Astrocyte (in vitro differentiated cells and primary cell): ENCODE data around the gene CAMKK2. TPM values are rescaled to one million over a fixed set of nuclear protein-coding genes. Genes with fewer than 3 reads are reported as not detected.
"Not testable (repeated sequence)": the region's sequence is repeated elsewhere in the genome, so short reads cannot be mapped to it uniquely, and the experiment has no call there.

Experiments
- DNase-seq: peaks from one replicate; pipeline ENCODE4 v3.0.0-alpha.2; 2010; ENCODE audit warnings: low read depth
- FAIRE-seq: peaks from 2 replicates; lab custom pipeline; 2011; peaks lifted over from hg19 to GRCh38; lab: Jason Lieb, UNC
- H2AFZ ChIP-seq: 2 replicates; pipeline ENCODE4 v1.6.0; 2012; ENCODE audit warnings: low read depth, low read length, inconsistent platforms
- H3K27ac ChIP-seq: 2 replicates; pipeline ENCODE4 v1.5.1; 2011; ENCODE audit warnings: low read depth, low read length, inconsistent platforms
- H3K27me3 ChIP-seq: 2 replicates; pipeline ENCODE4 v1.6.0; 2011; ENCODE audit warnings: low read length, inconsistent platforms; ENCODE audit not compliant: insufficient read depth
- H3K36me3 ChIP-seq: 2 replicates; pipeline ENCODE4 v1.5.1; 2011; ENCODE audit warnings: low read length, inconsistent platforms; ENCODE audit not compliant: insufficient read depth
- H3K4me1 ChIP-seq: 2 replicates; pipeline ENCODE4 v1.5.1; 2011; ENCODE audit warnings: low read length, inconsistent platforms; ENCODE audit not compliant: insufficient read depth
- H3K4me2 ChIP-seq: 2 replicates; pipeline ENCODE4 v1.6.0; 2012; ENCODE audit warnings: low read length, inconsistent platforms
- H3K4me3 ChIP-seq: 2 replicates; pipeline ENCODE4 v1.5.1; 2011; ENCODE audit warnings: low read depth, mild to moderate bottlenecking, low read length, inconsistent platforms; ENCODE audit not compliant: insufficient read depth
- H3K79me2 ChIP-seq: 2 replicates; pipeline ENCODE4 v1.6.0; 2012; ENCODE audit warnings: mild to moderate bottlenecking, low read length, inconsistent platforms; ENCODE audit not compliant: insufficient read depth
- H3K9ac ChIP-seq: 2 replicates; pipeline ENCODE4 v1.6.0; 2012; ENCODE audit warnings: mild to moderate bottlenecking, low read length, inconsistent platforms
- H3K9me3 ChIP-seq: 2 replicates; pipeline ENCODE4 v1.5.1; 2012; ENCODE audit warnings: low read depth, mild to moderate bottlenecking, low read length, inconsistent platforms; ENCODE audit not compliant: insufficient read depth
- H4K20me1 ChIP-seq: 2 replicates; pipeline ENCODE4 v1.6.0; 2012; ENCODE audit warnings: low read length, inconsistent platforms; ENCODE audit not compliant: insufficient read depth
- H3K27ac Mint-ChIP-seq: one replicate; pipeline ENCODE4 v1.8.0; 2021; ENCODE audit warnings: mild to moderate bottlenecking, mixed read lengths; ENCODE audit not compliant: unreplicated experiment
- H3K27me3 Mint-ChIP-seq: one replicate; pipeline ENCODE4 v1.8.0; 2021; ENCODE audit warnings: low read depth, mixed read lengths; ENCODE audit not compliant: unreplicated experiment
- H3K36me3 Mint-ChIP-seq: one replicate; pipeline ENCODE4 v1.8.0; 2021; ENCODE audit warnings: low read depth, mixed read lengths; ENCODE audit not compliant: unreplicated experiment
- H3K4me1 Mint-ChIP-seq: one replicate; pipeline ENCODE4 v1.8.0; 2021; ENCODE audit warnings: low read depth, mixed read lengths; ENCODE audit not compliant: unreplicated experiment
- H3K4me3 Mint-ChIP-seq: one replicate; pipeline ENCODE4 v1.8.0; 2021; ENCODE audit warnings: mild to moderate bottlenecking, moderate library complexity, mixed read lengths; ENCODE audit not compliant: unreplicated experiment
- H3K9me3 Mint-ChIP-seq: one replicate; pipeline ENCODE4 v1.8.0; 2021; ENCODE audit warnings: mild to moderate bottlenecking, mixed read lengths; ENCODE audit not compliant: unreplicated experiment
- CTCF ChIP-seq: IDR thresholded peaks from 2 replicates; pipeline ENCODE4 v1.5.1; 2011; ENCODE audit warnings: low read depth, mild to moderate bottlenecking, inconsistent platforms, low read length, moderate library complexity; ENCODE audit not compliant: insufficient read depth
- EZH2 ChIP-seq: IDR thresholded peaks from 2 replicates; pipeline ENCODE4 v1.6.1; 2012; ENCODE audit warnings: mild to moderate bottlenecking, low read length, inconsistent platforms; ENCODE audit not compliant: insufficient read depth
- total RNA-seq: library from RNA; stranded (reverse); gene quantifications from 2 replicates; pipeline ENCODE4 v1.2.1, GENCODE V29; 2021

CAMKK2 gene
- total RNA-seq, 1 donor from 2014 or later, result 22.0 TPM

- Histone ChIP-seq H3K27me3 (no peaks in the 10 kb centered on the region), H3K4me1 (no peaks in the 10 kb centered on the region), H2AFZ (no peak overlapping the region), H3K79me2 (no peaks in the 10 kb centered on the region), H3K9me3 (no peaks in the 10 kb centered on the region), H3K27ac (no peak overlapping the region), H3K4me3 (no peak overlapping the region), H3K4me2 (no peak overlapping the region), H3K9ac (no peak overlapping the region), H3K36me3 (peaks cover 3% of the 10 kb centered on the region), H4K20me1 (no peaks in the 10 kb centered on the region)
- Mint-ChIP-seq H3K4me1 (no peaks in the 10 kb centered on the region), H3K4me3 (no peak overlapping the region), H3K9me3 (no peaks in the 10 kb centered on the region), H3K27ac (no peak overlapping the region), H3K36me3 (peaks cover 21% of the 10 kb centered on the region), H3K27me3 (no peaks in the 10 kb centered on the region)
- TF ChIP-seq EZH2, result no peak
- no peak for TF ChIP-seq CTCF
- DNase-seq (no peak), FAIRE-seq (no peak)
Observed at GRCh38 chr12:121259074-121259473, 37.4 kb downstream of the CAMKK2 start.

DNA sequence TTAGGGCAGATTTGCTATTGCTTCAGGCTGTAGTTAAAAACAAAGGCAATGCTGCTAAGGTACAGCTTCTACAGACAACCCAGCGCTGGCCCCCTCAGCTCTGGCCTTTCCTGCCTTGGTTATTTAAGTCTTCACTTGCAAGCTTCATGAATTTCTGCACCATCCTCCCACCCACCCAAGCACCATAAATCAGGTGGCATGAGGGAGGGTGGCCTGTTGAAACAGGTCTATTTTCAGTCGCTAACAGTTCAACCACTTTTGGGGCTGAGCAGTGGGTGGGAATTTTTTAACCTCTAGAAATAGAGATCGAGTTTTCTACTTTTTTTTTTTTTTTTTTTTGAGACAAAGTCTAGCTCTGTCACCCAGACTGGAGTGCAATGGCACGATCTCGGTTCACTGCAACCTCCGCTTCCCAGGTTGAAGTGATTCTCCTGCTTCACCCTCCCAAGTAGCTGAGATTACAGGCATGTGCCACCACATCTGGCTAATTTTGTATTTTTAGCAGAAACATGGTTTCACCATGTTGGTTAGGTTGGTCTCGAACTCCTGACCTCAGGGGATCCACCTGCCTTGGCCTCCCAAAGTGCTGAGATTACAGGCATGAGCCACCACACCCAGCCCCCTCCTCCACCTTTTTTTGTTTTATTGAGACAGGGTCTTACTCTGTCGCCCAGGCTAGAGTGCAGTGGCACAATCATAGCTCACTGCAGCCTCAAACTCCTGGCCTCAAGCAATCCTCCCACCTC is 38.6 kb downstream of the CAMKK2 start:
- not testable (repeated sequence) for H3K9me3 ChIP-seq, H3K27ac Mint-ChIP-seq, H3K9ac ChIP-seq, H3K27me3 Mint-ChIP-seq, H3K4me3 Mint-ChIP-seq, H3K79me2 ChIP-seq, H2AFZ ChIP-seq, H3K4me2 ChIP-seq, H4K20me1 ChIP-seq, DNase-seq, H3K4me1 ChIP-seq, H3K27me3 ChIP-seq, H3K4me1 Mint-ChIP-seq, H3K9me3 Mint-ChIP-seq, H3K27ac ChIP-seq, H3K4me3 ChIP-seq, FAIRE-seq
- peaks cover 10% of the 10 kb centered on the region for H3K36me3 ChIP-seq
- peaks cover 32% of the 10 kb centered on the region for H3K36me3 Mint-ChIP-seq

GRCh38 chr12:121255433-121255832 is 41.1 kb downstream of the CAMKK2 start:
- Mint-ChIP-seq H3K9me3 (no peaks in the 10 kb centered on the region), H3K4me3 (no peak overlapping the region), H3K27me3 (no peaks in the 10 kb centered on the region), H3K36me3 (peaks cover 35% of the 10 kb centered on the region), H3K4me1 (no peaks in the 10 kb centered on the region), H3K27ac (no peak overlapping the region)
- FAIRE-seq (no peak), DNase-seq (no peak)
- Histone ChIP-seq H3K4me3 (no peak overlapping the region), H3K36me3 (peaks cover 7% of the 10 kb centered on the region), H3K9ac (no peak overlapping the region), H2AFZ (no peak overlapping the region), H3K9me3 (no peaks in the 10 kb centered on the region), H3K4me2 (no peak overlapping the region), H4K20me1 (no peaks in the 10 kb centered on the region), H3K4me1 (no peaks in the 10 kb centered on the region), H3K27me3 (no peaks in the 10 kb centered on the region), H3K79me2 (no peaks in the 10 kb centered on the region), H3K27ac (no peak overlapping the region)
- TF ChIP-seq EZH2 (no peak), CTCF (no peak)
